ENCODE measurements around the gene ZNF30.

- TF ChIP-seq POLR2AphosphoS5 (IDR thresholded peaks at IDR 0.05; ENCODE audit: low read depth, low read length) (no peak), POU2F2 (IDR thresholded peaks at IDR 0.05; ENCODE audit: low read depth, low read length) (no peak), POLR2A (IDR thresholded peaks at IDR 0.05; ENCODE audit: low read depth, low read length) (no peak)
Measured at GRCh38 chr19:34959021-34959420, 32.3 kb downstream of the ZNF30 start.
